NCI-H526 (cell line): ENCODE results near the gene SLC43A1.

Source experiments
- DNase-seq, 2 experiments: peaks; one replicate each; lab custom pipeline; 2025; lab: John Stamatoyannopoulos, UW

Gene SLC43A1

DNA sequence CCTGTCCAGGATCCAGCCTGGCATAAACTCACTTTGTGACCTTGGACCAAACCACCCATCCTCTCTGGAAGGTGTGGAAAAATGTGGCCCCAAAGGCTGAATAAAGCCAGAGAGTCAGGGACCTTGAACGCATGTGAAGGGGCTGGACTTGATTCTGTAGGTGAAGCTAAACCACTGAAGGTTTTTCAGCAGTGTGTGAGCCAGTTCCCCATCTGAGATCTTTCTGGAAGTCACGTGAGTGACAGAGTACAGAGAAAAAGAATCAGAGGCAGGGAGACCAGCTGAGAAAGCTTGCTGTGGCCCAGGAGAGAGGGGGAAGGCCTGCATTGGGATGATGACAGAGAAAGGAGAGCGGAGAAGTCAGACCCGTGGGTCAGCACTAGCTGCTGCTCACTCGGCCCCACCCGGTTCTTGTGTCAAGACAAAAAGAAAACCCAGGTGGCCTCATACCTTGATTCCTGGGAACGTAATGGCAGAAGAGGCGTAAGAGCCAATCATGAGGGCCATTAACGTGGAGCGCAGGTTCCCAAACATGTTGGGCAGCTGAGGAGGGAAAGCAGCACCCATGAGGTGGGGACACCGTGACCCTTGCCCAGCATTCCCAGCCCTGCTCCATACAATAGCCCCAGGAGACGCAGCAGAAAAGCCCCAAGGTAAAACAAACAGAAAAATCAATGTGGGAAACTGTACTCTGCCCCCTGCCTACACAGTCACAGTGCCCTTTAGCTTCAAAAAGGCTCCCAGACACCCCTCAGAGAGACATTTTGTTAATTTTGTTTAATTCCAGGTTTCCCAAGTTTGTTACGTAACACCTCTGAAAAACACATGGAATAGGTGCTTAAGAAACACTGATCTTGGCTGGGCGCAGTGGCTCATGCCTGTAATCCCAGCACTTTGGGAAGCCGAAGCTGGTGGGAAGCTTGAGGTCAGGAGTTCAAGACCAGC is 17.9 kb downstream of the SLC43A1 start:
- DNase-seq = no peak

DNA sequence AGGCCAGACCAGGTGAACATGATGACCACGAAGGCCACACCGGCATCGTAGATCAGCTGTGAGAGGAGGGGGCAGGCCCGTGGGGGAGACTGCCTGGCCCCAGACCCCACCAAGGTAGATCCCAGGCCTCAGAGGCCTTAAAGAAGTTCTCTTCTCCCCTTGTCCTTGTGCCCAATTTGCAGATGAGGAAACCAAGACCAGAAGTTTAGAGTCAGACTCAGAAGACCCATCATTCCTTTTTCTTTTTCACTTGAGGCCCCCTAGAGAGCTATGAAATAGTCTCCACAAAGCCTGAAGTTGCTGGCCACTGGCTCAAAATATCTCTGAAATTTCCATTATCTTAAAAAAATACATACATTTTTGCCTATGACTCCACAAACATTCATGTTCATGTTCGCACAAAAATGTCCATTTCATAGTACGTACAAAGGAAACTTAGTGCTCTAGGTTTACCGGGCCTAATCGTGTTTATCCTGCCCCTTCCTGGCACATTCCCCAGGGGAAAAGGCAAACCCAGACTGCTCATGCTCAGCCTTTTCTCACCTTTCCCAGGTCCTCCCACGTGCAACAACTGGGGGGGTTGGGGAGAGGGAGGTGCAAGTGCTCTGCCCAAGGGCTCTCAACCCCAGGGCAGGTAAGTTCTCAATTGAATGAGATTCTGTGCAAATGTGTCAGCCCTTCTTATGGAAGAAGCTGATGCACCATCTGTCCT is 19.2 kb downstream of the SLC43A1 start:
- no peak for DNase-seq

DNA sequence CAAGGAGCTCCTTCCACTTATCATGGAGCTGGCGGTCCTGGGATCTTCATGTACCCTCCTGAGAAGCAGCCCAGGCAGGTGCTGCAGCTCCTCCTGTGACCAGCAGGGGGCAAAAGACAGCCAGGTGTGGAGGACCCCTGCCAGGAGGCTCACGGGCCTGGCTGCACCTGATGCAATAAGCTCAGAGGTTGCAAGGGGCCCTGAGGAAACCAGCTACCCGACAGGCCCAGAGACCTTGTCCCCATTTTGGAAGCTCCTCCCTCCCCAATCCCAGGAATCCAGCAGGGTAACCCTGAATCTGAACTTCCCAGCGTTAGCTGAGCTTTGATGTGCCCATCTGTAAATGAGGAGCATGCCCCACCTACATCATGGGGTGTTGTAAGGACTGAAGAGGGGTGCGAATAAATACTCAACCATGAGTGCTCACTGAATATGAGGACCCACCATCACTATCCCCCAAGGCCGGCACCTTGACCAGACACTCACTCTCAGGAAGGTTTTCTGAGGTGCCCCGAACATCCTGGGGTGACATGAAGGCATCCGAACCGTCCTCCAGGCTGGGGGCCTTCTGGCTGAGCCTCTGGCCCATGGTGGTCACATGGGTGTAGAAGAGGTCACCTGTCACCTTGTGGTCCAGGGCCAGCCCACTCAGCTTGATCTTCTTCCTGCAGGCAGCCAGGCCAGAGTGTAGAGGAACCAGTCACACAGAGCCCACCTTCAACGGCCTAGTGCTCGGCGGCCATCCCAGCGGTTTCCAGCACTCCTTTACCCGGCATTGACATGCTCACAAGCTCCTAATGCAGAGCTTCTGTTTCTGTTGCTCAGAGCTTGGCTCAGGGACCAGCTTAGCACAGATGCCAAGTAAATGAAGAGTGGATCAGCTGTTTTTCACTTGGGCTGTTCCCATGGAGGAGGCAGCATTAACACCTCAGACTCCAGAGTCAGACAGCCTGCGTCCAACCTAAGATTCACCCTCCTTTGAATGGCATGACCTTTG is 21.7 kb downstream of the SLC43A1 start:
- DNase-seq = peak; percentile 65 to 87

DNA sequence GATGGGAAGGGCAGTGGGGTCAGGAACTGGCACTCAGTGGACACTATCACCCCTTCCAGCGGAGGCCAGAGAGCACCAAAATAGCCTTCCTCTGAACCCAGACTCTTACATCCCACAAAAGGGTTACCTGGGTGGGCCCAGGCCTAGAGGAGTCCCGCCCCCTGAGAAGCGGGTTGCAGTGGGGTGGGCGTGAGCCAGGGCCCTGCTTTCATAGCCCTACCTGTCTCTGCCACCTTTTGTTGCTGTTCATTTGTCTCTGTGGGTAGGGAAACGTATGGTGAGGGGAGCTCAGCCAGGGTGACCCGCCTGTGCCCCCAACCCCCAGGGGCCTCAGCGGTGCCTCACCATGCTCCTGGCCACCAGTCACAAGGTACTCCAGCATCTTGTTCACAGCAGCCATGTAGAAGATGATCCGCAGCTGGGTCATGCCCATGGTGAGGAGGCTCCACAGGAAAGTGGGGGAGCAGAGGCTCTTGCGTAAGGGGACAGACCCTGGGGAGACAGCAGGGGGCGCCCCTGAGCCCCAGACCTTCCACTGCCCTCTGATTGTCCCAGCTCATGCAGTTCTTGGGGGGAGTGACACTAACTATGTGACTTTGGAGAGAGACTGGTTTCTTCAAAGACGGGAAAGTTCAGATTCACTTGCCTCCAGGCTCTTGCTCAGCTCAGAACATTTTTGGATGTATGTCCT is 24.0 kb downstream of the SLC43A1 start:
- peak in 1 of 2 experiments; percentile 44 for DNase-seq

DNA sequence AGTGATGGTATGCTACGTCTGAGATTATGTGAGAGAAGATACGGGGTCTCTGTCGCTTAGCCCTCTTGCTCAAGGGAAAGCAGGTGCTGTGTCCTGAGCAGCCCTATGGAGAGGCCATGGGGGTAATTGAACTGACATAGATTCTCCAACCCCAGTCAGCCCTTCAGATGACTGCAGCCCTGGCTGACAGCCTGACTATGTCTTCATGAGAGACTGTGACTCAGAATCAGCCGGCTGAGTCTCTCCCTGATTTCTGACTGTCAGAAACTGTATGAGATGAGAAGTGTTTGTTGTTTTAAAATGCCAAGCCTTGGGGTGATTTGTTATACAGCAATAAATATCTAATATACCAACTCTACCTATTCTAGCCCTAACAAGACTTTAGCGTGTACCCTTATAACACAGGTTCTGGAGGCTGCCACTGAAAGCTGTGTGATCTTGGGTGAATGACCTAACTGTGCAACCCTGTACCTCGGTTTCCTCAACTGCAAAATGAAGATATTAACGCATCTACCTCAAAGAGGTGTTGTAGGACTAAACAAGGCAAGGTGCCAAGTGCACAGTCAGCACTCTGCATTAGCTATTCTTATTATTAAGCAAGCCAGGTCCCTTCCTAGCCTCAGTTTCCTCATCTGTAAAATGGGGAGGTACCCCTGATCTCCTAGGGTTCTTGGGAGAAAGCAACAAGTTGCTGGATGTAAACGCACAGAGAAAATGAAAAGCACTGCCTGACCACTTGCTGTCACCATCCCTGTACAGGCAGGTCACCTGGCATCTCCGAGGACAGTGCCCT is 24.9 kb downstream of the SLC43A1 start:
- no peak for DNase-seq

DNA sequence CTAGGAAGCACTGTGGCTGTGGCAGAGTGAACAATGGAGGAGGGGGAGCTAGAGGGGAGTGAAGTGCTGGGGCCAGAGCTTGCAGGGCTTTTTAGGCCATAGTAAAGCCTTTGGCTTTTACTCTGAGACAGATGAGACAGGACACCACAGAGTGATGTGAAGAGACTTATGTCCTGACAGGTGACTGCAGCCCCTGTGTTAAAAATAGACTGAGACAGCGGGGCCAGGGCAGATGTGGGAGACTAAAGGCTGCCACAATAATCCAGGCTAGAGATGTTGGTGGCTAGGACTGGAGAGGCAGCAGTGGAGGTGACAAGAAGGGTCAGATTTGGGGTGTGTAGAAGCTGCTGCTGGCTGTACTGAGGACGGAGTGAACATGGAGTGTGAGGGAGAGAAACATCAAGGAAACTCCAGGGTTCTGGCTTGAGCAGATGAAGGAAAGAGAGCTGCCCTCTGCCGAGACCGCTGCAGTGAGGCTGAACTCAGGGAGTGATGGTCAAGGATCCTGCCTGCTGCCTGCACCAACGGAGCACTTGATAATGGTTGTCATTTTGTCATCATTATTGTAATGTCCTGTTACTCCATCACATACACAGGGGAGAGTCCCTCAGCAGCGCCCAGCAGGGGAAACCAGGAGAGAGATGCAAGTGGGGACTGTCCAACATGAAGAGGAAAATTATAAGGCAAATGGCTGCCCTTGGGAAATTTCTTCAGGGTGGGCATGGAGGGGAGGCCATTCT is 27.4 kb downstream of the SLC43A1 start:
- no peak for DNase-seq

DNA sequence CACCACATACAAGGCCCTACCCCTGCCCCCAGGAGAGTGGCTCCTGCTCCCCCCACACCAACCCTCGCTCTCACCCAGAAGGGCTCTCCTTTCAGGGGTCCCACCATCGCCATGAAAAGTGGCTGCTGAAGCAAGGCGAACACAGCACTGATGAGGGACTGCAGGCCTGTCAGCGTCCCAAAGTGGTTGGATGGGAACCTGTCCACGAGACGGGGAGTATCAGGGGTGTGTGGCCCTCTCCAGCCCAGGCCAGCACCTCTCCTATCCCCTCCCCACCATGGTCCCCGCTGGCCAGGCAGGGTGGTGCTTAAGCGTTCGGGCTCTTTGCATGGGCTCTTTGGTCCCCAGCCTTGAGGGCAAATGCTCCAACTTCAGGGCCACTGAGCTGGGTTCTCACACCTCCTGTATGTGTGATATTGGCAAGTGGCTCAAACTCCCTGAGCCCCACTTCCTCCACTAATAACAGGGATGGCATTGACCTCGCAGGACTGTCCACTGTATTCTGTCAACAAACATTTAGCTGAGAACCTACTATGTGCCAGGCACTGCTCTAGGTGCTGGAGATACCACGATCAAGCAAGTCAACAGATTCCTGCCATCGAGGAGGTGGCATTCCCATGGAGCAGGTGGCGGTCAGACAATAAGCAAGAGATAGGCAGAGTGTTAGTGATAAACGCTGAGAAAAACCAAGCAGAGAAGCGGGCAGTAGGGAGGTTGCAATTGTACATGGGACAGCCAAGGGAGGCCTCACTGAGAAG is 28.3 kb downstream of the SLC43A1 start:
- no peak for DNase-seq

DNA sequence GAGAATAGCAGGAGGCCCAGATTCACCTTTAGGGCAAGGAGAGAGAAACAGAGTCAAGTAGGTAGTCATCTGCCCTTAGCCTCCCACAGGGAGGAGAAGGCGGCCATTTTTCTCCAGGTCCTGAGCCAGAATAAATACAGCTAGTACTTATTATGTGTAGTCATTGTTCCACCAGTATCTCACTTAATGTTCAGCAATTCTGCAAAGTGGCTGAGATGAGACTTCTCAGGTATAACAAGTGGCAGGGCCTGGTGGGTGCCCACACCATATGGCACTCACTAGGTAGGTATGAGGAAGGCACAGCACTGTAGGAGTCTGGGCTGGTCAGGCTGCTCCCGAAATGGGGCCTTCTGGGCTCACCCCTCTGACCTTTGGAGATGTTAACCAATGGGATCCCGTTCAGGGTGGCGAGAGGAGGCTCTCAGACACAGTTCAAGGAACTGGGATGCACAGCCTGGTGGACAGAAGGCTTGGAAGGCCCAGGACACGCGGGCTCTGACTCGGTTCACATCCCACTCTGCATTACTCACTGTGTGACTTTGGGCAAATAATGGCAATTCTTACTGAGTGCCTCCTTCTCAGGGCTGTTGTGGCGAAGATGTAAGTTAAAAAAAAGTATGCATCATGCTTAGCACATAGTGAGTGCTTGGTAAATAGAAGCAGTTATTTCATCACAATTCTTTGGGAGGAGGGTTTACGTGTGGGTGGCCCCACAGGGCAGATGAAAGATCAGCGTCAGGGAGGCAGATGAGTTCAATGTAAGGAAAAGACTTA is 30.1 kb downstream of the SLC43A1 start:
- no peak for DNase-seq

DNA sequence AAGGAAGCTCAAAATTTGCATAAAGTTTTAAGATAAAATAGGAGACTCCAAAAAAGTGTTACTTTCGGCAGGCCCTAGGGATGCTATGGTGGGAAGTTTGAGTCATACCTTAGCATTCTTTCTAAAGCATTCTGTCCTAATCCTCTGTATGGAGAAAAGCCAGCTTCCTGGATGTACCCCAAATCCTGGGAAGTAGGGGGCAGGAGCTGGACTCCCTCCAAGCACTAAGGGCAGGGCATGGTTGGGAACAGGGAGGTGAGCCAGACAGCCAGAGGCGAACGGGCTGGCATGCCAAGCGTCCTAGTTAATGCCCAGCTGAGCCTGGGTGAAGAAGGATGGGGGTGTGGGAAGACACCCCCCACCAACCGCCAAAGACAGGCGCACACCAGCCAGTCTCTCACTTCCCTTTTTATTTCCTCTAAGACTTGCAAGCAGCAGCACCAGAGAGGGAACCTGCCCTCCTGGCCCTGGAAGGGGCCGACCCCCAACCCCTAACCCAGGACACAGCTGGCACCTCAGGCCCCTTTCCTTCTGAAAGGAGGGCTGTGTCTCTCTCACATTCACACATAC is 31.3 kb downstream of the SLC43A1 start:
- DNase-seq = no peak

DNA sequence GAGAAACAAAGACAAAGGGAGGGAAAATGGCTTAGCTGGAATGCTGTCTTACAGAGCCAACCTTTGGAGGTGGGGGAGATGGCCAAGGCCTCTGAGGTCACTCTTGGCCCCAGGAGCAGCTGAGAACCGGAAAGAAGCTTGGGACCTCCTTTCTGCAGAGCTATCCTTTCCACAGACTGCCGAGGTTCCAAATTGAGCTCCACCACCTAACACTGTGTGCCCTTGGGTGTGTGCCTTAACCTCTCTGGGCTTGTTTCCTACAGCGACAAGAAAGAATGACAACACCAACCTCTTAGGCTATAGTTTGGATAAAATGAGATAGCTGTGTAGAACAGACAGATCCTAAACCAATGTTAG is 32.0 kb downstream of the SLC43A1 start:
- DNase-seq = no peak

DNA sequence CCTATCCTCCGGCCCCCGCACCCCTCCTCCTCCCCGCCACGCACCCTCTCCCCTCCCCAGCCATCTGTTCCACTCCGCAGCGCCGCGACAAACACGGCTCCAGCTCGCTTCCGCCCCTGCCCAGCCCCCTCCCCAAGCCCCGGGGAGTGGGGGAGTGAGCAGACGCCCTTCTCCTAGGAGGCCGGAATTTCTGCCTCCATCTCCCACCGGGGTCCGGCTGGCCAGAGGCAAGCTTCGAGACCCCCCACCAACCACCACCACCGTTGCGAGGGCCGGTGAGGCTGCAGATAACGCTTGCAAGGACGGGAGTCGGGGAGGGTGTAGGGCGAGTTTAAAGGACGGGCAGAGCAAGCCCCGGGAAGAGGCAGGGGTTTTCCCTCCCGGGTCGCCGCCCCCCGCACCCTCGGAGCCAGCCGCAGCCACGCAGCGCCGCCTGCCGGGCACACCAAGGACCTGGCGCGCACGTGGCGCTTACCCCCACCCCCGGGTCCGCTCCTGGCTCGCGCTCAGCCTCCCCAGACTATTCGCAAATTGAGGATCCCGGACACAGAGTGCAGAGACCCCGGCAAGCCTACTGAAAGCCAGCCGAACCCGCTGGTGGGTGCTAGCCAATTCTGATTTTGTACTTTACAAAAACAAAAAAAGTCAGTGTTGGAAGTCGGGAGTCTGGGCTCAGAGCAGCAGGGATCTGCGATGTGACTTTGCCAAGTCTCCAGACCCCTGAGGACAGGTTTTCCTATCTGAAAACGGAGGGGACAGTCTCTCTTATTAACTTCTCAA is 32.5 kb downstream of the SLC43A1 start:
- peak in 1 of 2 experiments; percentile 76 for DNase-seq

DNA sequence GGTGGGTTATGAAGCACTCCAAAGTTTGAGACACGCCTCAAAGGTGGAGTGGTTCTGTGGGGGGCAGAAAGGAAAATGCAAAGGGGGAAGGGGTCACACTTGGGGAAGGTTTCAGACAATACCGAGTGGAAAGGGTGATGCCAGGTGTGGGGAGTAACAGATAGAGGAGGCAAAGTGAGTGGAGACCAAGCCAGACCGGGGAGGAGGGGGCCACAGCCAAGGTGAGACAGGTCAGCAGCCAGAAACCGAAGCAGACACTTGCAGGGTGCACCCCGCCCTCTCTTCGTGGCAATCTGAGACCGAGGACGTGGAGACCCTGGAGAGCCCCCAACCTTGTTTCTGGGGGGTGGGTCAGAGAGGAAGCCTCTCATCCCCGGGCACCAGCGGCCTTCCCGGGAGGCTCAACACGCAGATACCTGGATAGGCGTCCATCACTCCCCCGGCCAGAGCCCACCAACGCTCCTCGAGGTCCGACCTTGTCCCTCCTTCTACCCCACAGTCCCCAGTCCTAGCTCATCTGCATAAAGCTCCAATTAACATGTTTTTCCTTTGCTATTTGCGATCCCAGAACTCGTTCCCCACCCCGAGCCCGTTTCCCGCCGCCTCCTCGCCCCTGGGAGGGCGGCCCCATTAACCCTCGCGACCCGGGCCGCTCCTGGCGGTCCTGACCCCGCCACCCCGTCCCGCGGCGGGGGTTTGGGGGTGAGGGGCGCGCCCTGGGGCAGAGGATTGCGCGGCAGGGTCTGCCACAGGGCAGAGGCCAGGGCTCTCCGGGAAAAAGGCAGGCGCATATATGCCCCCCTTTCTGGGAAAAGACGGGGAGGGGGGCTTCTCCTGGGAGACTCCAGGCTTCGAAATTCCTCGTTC is 33.4 kb downstream of the SLC43A1 start:
- no peak for DNase-seq

DNA sequence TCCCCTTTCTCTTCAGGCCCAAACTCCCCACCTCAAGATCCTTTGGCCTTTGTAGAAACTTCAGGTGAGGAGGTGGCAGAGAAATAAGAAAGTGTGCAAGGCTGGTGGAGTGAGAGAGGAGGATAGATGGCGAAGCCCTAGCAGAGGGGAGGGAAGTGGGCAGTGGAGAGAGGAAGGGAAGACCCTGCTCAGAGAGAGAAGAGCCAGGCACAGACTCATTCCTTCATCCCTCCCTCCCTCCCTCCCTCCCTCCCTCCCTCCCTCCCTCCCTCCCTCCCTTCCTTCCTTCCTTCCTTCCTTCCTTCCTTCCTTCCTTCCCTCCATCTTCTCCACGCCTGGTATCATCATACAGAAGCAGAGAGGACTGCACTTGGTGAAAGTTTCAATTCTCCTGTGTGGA is 34.2 kb downstream of the SLC43A1 start:
- DNase-seq = no peak

DNA sequence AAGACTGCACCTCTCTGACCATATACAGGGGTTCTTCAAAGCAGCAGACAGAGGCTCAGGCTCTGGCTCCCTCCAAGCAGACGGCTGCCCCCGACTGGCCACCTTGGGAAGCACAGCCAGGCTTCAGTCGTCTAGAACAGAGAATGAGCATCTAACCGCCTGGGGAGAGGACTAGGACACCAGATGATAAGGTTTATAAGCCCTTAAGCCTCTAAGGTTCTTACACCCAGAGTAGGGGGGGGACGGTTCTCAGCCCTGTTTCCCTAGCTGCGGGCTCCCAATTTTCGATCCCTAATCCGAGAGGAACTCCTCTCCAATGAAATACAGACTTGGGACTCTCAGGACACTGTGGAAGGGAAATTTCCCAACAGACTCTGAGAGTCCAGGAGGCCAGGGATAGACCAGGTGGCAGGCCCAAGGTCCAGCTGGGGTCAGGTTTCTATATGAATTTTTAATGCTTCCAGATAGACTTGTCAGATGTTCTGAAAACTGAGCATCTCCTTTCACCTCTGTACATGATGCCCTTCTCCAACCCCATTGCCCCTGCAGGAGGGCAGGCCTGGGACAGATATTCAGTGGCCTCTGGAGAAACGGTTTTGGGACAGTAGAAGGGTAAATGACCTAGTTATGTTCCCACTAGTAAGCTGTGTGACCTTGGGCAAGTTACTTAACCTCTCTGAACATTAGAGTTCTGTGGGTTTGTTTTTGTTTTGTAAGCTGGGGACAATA is 34.9 kb downstream of the SLC43A1 start:
- DNase-seq = peak; percentile 64 to 89

DNA sequence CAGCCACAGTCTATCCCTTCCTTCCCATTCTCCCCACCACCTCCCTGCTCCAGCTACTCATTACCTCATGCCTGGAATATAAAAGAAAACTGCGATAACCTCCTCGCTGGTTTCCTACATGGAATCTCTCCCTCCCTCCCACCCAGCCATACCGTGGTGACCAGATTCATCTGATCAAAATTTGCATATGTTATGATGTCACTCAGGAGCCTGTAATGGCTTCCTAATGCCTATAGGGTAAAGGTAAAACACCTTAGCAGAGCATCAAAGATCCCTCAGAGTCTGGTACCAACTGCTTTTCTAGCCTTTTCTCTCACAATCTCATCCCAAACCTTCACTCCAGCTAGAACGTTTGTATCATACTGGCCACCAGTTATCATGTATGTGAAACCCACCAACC is 35.6 kb downstream of the SLC43A1 start:
- DNase-seq = peak; percentile 71 to 74
